GM18519 (cell line): ENCODE data around the gene COX6B2.

ENCODE experiments used
- ATAC-seq: cut with Tn5 transposase; IDR thresholded peaks from one replicate; pipeline ENCODE4 v1.9.1; 2021; ENCODE audit warnings: mild to moderate bottlenecking, moderate library complexity; ENCODE audit not compliant: unreplicated experiment, low FRiP score

Gene COX6B2

GRCh38 chr19:55383279-55384130 is 29.0 kb upstream of the COX6B2 start:
- no peak for ATAC-seq

DNA sequence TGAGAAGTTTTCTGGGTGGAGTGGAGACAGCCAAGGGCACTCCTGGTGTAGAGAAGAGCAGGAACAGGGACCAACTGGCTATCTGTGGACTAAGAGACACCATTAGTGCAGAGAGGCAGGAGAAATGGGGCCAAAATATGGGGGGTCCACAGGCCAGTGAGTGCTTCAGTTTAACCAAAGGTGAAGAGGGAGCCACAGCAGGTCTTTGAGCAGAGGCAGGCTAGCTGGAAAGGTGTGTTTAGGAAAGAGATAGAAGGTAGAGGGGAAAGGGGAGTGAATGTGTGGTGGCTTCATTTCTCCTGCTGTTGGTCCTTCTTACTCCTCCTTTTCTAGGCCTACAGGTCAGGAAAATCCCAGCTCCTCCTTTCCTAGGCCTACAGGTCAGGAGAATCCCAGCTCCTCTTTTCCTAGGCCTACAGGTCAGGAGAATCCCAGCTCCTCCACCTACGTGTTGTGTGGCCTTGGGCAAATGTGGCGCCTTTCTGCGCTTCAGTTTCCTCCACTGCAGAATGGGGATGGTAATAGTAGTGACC is 28.1 kb upstream of the COX6B2 start:
- no peak for ATAC-seq

- no peak for ATAC-seq
Measured at GRCh38 chr19:55382013-55382412, 27.5 kb upstream of the COX6B2 start.

DNA sequence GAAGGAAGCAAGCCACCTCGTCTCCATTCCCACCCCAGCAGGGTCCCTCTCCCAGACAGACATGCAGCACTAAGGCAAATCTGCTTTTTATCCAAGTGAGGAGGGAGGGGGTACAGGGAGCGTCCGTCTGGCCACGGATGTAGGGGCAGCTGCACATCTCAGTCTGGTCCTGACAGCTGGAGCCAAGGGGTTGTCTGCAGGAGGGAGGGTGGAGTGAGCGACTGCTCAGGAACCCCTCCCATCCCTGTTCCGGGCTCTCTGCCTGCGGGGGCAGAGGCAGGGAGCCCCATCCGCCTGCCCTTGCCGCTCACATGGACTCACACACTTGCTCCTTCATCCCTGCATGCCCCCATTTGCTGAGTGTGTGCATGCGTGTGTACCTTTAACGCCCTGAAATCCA is 24.7 kb upstream of the COX6B2 start:
- no peak for ATAC-seq

- ATAC-seq = no peak
Measured at GRCh38 chr19:55377356-55378131, 23.0 kb upstream of the COX6B2 start.

DNA sequence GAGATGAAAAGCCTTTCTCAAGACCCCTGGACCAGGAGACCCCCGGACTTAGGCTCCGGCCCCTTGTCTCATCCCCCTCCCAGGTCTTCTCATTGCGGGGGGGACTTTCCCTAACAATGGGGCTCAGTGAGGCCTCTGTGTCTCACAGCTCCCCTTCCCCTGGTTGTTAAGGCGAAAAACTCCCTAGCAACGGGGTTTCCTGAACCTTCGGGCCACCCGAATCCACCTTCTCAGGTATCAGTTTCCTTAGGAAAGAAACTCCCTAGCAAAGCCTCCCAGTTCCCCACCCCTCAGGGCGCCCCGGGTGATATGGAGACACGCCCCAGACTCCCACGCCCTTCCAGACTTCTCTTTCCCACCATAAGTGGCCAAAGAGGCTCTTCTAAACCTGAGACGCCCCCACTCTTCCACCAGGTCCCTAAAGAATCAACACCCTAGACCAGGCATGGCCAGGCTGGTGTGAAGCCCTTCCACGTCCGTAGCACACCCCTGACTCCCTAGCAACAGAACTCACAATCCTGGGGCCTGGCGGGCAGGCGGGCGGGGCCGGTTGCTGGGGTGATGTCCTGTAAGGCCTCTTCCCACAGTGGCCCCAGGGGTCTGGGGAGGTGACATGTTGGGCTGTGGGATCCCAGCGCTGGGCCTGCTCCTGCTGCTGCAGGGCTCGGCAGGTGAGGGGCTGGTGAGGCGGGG is 21.9 kb upstream of the COX6B2 start, which contains the start of gene TMEM190:
Gene TMEM190 (plus strand): TSS at position 586 of the 693 bp plus-strand sequence. CDS start 28 bp downstream, at position 614.
- no peak for ATAC-seq

GRCh38 chr19:55373993-55374757 is 19.7 kb upstream of the COX6B2 start:
- ATAC-seq = no peak

DNA sequence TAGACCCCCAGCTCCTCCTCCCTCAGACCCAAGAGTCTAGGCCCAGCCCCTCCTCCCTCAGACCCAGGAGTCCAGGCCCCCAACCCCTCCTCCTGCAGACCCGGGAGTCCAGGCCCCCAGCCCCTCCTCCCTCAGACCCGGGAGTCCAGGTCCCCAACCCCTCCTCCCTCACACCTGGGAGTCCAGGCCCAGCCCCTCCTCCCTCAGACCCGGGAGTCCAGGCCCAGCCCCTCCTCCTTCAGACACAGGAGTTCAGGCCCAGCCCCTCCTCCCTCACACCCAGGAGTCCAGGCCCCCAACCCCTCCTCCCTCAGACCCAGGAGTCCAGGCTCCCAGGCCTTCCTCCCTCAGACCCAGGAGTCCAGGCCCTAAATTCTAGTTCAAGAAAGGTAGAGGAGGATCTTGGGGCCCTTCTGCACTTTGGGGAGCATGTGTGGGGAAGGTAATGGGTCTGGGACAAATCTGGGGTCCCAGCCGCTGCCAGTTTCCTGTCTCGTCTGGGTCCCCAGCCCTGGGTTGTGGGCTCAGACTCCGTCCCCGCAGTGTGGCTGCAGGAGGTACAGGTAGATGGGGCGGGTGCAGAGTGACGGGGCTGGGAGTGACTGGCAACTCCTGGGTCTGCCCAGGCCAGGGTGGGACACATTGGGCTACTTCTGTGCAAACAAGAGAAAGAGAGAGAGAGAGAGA is 18.9 kb upstream of the COX6B2 start:
- ATAC-seq = no peak

DNA sequence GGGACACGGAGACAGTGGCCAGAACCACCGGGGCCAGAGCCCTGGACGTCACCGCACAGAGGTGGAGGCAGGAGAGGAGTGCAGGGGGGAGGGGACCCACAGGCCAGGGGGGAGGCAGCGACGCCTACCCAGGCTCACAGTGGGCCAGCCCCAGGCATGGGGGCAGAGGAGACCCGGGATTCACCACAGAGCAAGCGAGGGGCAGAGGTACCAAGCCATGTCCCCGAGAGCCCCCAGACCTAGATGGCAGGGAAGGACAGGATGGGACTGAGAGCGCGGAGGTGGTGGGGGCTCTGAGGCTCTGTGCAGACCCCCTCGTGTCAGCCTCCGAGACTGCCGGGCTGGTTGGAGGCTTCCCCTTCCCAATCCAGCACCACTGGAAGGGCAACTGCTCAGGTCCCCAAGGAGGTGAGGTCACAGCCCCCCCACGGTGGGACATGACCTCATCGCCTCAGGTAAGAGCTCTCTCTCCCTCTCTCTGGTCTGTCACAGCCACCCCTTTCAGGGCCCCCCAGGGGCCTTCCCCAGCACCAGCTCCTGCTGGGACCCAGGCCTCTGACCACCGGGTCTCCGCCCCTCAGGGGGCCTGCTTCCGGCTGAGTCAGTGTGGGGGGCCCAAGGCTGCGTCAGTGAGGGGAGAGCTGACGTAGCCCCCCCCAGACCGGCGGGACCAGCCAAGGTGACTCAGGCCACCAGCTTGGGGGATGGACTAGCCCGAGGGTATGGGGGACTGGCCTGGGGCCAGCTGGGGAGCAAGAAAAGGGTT is 18.0 kb upstream of the COX6B2 start:
- ATAC-seq = no peak

- ATAC-seq = no peak
Measured at GRCh38 chr19:55370305-55370988, 15.9 kb upstream of the COX6B2 start, which contains the start of gene IL11. IL11 (minus strand) TSS chr19:55370463; CDS start chr19:55370310, 153 bp downstream.

DNA sequence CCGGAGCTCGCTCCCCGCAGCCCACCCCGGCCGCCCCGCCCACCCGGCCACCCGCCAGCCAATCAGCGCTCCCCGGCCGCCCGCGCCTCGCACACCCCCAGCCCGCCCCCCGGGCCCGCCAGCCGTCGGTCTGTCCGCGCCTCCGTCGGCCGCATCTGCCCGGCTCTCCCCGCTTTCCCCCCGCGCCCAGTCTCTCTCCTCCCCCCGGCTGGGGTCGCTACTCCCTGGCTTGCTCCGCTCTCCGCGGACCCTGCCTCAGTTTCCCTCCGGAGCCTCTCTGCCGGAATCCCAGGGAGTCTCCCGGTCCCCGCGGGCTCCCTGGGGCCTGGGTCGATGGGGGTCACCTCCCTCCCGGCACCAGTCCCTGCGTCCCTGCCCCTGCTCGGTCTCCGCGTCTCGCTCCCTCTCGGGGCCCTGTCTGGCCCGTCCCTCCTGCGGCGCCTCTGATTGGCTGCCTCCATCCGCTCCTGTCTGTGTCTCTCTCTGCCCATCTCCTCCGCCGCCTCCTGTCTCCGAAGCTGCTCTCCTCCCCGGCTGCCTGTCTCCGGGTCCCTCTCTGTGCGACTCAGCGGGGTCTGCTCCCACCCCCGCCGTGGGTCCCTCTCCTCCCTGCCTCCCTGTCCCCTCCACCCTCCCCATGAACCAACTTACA is 15.3 kb upstream of the COX6B2 start:
- no peak for ATAC-seq

DNA sequence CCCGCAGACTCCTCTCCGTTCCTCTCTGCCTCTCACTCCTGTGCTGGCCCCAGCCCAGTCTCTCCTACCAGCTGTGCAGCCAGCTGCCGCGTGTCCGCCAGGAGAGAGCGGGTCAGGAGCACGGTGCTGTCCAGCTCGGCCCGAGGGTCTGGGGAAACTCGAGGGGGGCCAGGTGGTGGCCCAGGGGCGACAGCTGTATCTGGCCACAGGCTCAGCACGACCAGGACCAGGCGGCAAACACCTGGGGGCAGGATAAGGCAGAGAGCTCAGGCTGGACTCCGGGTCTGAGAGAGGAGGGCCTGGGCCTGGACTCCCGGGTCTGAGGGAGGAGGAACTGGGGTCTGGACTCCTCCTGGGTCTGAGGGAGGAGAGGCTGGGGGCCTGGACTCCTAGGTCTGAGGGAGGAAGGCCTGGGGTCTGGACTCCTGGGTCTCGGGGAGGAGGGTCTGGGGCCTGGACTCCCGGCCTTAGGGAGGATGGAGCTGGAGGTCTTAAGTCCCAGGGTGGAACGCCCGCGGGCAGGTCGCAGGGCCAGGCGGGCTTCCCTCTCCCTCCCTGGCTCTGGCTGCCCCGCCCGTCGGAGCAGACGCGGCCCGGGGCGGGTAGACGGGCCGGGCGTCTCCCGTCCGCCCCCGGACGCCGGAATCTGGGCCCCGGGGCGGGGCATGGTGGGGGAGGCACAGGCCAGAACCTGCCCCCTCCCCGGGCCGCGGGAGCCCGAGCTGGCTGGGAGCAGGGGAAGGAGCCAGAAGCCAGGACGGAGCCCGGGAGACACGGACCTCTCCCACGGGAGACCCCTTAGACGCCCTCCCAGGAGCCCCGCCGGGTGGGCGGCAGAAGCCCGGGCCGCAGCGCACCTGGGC is 14.4 kb upstream of the COX6B2 start:
- no peak for ATAC-seq

DNA sequence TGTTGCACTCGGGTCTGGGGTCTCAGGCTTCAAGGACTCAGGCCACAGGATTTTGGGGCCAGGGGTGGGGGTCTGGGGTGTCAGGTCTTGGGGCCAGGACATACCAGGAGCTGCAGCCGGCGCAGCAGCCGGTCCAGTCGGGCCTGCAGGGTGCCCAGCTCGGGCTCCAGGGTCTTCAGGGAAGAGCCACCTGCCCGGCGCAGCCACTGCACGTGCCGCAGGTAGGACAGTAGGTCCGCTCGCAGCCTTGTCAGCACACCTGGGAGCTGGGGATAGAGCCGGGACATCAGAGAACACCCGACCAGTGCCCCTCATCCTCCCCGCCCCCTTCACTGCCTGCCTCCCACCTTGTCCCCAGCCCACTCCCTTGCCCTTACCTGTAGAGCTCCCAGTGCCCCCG is 13.6 kb upstream of the COX6B2 start:
- ATAC-seq = no peak

DNA sequence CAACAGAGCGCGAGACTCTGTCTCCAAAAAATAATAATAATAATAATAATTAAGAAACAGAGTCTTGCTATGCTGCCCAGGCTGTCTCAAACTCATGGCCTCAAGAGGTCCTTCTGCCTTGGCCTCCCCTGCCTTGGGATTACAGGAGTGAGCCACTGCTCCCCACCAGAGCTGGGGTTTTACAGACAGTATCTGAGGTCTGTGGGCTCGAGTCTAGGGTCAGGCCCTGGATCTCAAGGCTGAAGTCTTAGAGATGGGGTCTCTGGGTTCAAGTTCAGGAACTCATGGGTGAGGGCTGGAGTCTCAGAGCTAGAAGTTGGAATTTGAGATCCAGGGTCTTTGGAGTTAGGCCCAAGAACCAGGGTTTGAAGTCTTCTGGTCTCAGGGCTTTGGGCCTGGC is 12.3 kb upstream of the COX6B2 start:
- no peak for ATAC-seq

GRCh38 chr19:55365964-55366363 is 11.4 kb upstream of the COX6B2 start:
- ATAC-seq = no peak

GRCh38 chr19:55365245-55365644 is 10.7 kb upstream of the COX6B2 start:
- no peak for ATAC-seq
